Measurements from ENCODE around the gene ZNF524. TPM values are rescaled to one million over a fixed set of nuclear protein-coding genes. Genes with fewer than 3 reads are reported as not detected.

Gene ZNF524
- total RNA-seq, 1 experiment from 2014 or later = 11.1 TPM

DNA sequence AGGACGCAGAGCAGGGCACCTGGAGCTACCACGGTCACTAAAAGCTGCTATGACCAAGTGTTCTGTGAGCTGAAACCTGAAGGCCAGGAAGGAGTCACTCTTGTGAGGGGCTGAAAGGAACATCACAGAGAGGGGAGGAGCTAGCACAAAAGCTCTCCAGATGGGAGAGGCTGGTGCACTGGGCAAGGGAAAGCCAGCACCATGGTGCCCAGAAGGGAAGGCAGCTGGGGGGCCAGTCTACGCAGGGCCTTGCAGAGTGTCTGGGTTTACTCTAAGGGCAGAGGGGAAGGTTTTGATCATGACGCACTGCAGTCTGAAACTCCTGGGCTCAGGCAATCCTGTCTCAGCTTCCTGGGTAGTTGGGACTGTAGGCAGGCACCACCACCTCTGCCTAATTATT, 36.6 kb downstream of the ZNF524 start:
- H3K9me3 ChIP-seq = no peaks in the 10 kb centered on the region
- no peaks in the 10 kb centered on the region for H3K27me3 ChIP-seq (replicated peaks; ENCODE audit: control insufficient read depth, insufficient read depth, low read length)
- ChIA-PET POLR2A (interaction anchor here (0.7 kb wide), 1 partner anchor 1226 kb away, joined by 3 read pairs; no protein-coding TSS in a partner anchor), CTCF (interaction anchor here (0.6 kb wide), 1 partner anchor 212 kb away, joined by 3 read pairs; no protein-coding TSS in a partner anchor)
- Mint-ChIP-seq H3K36me3 (ENCODE audit: insufficient read depth, unreplicated experiment) (peaks cover 73% of the 10 kb centered on the region), H3K4me3 (ENCODE audit: unreplicated experiment) (peak overlapping the region; percentile 91), H3K4me1 (ENCODE audit: low read depth, unreplicated experiment) (peaks cover 42% of the 10 kb centered on the region), H3K27me3 (ENCODE audit: insufficient read depth, unreplicated experiment) (no peaks in the 10 kb centered on the region), H3K9me3 (ENCODE audit: unreplicated experiment) (no peaks in the 10 kb centered on the region), H3K27ac (ENCODE audit: unreplicated experiment) (no peak overlapping the region)
- 0 out of 2 replicates have a peak, but pooled peaks cover 2% of the 10 kb centered on the region for H3K36me3 ChIP-seq (ENCODE audit: control insufficient read depth, insufficient read depth, low read length)
- TF ChIP-seq, protein P1, sequence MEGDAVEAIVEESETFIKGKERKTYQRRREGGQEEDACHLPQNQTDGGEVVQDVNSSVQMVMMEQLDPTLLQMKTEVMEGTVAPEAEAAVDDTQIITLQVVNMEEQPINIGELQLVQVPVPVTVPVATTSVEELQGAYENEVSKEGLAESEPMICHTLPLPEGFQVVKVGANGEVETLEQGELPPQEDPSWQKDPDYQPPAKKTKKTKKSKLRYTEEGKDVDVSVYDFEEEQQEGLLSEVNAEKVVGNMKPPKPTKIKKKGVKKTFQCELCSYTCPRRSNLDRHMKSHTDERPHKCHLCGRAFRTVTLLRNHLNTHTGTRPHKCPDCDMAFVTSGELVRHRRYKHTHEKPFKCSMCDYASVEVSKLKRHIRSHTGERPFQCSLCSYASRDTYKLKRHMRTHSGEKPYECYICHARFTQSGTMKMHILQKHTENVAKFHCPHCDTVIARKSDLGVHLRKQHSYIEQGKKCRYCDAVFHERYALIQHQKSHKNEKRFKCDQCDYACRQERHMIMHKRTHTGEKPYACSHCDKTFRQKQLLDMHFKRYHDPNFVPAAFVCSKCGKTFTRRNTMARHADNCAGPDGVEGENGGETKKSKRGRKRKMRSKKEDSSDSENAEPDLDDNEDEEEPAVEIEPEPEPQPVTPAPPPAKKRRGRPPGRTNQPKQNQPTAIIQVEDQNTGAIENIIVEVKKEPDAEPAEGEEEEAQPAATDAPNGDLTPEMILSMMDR (IDR thresholded peaks at IDR 0.05; ENCODE audit: insufficient read depth in 1 of 2, low read depth in 1 of 2, low read length in 1 of 2, severe bottlenecking in 1 of 2, unreplicated experiment in 1 of 2) = no peak
- H3K4me1 ChIP-seq = peaks cover 16% of the 10 kb centered on the region
- intact Hi-C loops (cut with micrococcal nuclease; ENCODE audit: unreplicated experiment) = loop anchor here (10.0 kb wide), 1 partner anchor 252 kb away; the partner anchor contains the start of genes RPL28 and TMEM238
- no peak overlapping the region for H3K4me3 ChIP-seq (ENCODE audit: low read depth, low read length)
- no peak for DNase-seq
- BruUV-seq (replicated peaks) = no TSS peak

DNA sequence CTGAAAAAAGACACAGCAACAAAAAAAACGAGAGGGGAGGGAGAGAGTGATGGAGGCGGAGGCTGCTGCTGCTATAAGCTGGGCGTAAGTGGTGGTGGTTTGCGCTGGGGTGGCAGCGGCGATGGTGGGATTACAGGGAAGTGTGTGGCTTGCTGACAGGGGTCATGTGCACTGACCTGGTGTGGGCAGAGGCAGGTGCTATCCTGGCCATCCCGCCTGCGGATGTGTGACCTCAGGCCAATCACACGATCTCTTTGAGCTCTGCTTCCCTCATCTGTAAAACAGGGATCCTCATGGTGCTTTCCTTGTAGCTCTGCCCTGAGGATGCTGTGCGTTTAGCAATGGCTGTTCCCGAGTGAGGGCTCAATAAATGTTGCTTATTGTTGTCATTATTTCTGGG, 37.4 kb downstream of the ZNF524 start:
- H3K36me3 Mint-ChIP-seq (ENCODE audit: insufficient read depth, unreplicated experiment) = peaks cover 73% of the 10 kb centered on the region
- no peak for DNase-seq
- no TSS peak for BruUV-seq (replicated peaks)
- H3K4me3 Mint-ChIP-seq (ENCODE audit: unreplicated experiment) = peak overlapping the region; percentile 3
- TF ChIP-seq, protein P1 (IDR thresholded peaks at IDR 0.05; ENCODE audit: insufficient read depth in 1 of 2, low read depth in 1 of 2, low read length in 1 of 2, severe bottlenecking in 1 of 2, unreplicated experiment in 1 of 2) = no peak
- Histone ChIP-seq H3K4me1 (peaks cover 16% of the 10 kb centered on the region), H3K4me3 (ENCODE audit: low read depth, low read length) (no peak overlapping the region), H3K27me3 (replicated peaks; ENCODE audit: control insufficient read depth, insufficient read depth, low read length) (no peaks in the 10 kb centered on the region), H3K9me3 (no peaks in the 10 kb centered on the region), H3K36me3 (ENCODE audit: control insufficient read depth, insufficient read depth, low read length) (0 out of 2 replicates have a peak, but pooled peaks cover 2% of the 10 kb centered on the region)
- intact Hi-C loops (cut with micrococcal nuclease; ENCODE audit: unreplicated experiment) = loop anchor here (10.0 kb wide), 1 partner anchor 253 kb away; the partner anchor contains the start of genes RPL28 and TMEM238
- peaks cover 43% of the 10 kb centered on the region for H3K4me1 Mint-ChIP-seq (ENCODE audit: low read depth, unreplicated experiment)
- POLR2A ChIA-PET = no interaction called here
- no peaks in the 10 kb centered on the region for H3K27me3 Mint-ChIP-seq (ENCODE audit: insufficient read depth, unreplicated experiment)
- H3K27ac Mint-ChIP-seq (ENCODE audit: unreplicated experiment) = peak overlapping the region; percentile 60
- CTCF ChIA-PET = interaction anchor here (0.6 kb wide), 2 partner anchors 52 to 212 kb away, joined by 3 read pairs; no protein-coding TSS in a partner anchor
- no peaks in the 10 kb centered on the region for H3K9me3 Mint-ChIP-seq (ENCODE audit: unreplicated experiment)

DNA sequence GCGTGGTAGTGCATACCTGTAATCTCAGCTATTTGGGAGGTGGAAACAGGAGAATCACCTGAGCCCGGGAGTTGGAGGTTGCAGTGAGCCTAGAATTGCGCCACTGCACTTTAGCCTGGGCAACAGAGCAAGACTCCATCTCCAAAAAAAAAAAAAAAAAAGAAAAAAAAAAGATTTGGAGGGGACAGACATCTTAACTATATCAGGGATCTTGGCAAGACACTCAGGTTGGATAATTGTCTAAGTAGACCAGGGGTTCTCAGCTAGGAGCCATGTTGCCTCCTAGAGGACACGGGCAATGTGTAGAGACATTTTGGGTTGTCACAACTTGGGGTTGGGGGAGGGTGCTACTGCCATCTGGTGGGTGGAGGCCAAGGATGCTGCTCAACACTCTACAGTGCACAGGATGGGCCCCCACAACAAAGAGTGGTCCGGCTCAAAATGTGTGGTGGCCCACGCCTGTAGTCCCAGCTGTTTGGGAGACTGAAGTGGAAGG, 38.8 kb downstream of the ZNF524 start:
- H3K36me3 Mint-ChIP-seq (ENCODE audit: insufficient read depth, unreplicated experiment) = peaks cover 87% of the 10 kb centered on the region
- peaks cover 52% of the 10 kb centered on the region for H3K4me1 Mint-ChIP-seq (ENCODE audit: low read depth, unreplicated experiment)
- H3K9me3 ChIP-seq = no peaks in the 10 kb centered on the region
- TF ChIP-seq, protein P1 (IDR thresholded peaks at IDR 0.05; ENCODE audit: insufficient read depth in 1 of 2, low read depth in 1 of 2, low read length in 1 of 2, severe bottlenecking in 1 of 2, unreplicated experiment in 1 of 2) = peak; percentile 60 to 69
- peak overlapping the region; percentile 94 for H3K27ac Mint-ChIP-seq (ENCODE audit: unreplicated experiment)
- ChIA-PET POLR2A (interaction anchor here (0.6 kb wide), 1 partner anchor 175 kb away, joined by 3 read pairs; no protein-coding TSS in a partner anchor), CTCF (interaction anchor here (0.7 to 0.9 kb wide), 3 partner anchors 15 to 220 kb away, joined by 4 to 7 read pairs (median 5); partner anchors contain the start of gene ZNF784)
- no peaks in the 10 kb centered on the region for H3K9me3 Mint-ChIP-seq (ENCODE audit: unreplicated experiment)
- H3K4me3 ChIP-seq (ENCODE audit: low read depth, low read length) = no peak overlapping the region
- intact Hi-C loops (cut with micrococcal nuclease; ENCODE audit: unreplicated experiment) = loop anchor here (10.0 kb wide), 1 partner anchor 254 kb away; the partner anchor contains the start of genes RPL28 and TMEM238
- no peaks in the 10 kb centered on the region for H3K27me3 ChIP-seq (replicated peaks; ENCODE audit: control insufficient read depth, insufficient read depth, low read length)
- H3K4me1 ChIP-seq = peaks cover 16% of the 10 kb centered on the region
- H3K4me3 Mint-ChIP-seq (ENCODE audit: unreplicated experiment) = peak overlapping the region; percentile 48
- H3K36me3 ChIP-seq (ENCODE audit: control insufficient read depth, insufficient read depth, low read length) = 0 out of 2 replicates have a peak, but pooled peaks cover 2% of the 10 kb centered on the region
- peak; percentile 78 for DNase-seq
- BruUV-seq (replicated peaks) = no TSS peak
- no peaks in the 10 kb centered on the region for H3K27me3 Mint-ChIP-seq (ENCODE audit: insufficient read depth, unreplicated experiment)

Measured in Caco-2 (cell line).